Common myeloid progenitor, CD34-positive (primary cell): ENCODE results near the gene FAM168B.

Source experiments
- CTCF ChIA-PET: fragments of 350-600 bp; sonication (Branson Sonifier 250); formaldehyde crosslinking; loops from one replicate; lab custom pipeline; 2021; ENCODE audit warnings: antibody characterized with exemption; lab: Charles Lee
- POLR2A ChIA-PET: fragments of 350-600 bp; sonication (Branson Sonifier 250); formaldehyde crosslinking; loops from one replicate; lab custom pipeline; 2021; ENCODE audit warnings: antibody characterized with exemption; lab: Charles Lee
- DNase-seq, 3 donors: peaks; one replicate each; pipeline versions ENCODE4 v3.0.0 to v3.0.0-alpha.2; 2013
- H3K27ac ChIP-seq, 2 experiments: 1 replicate in 1 of 2; 2 replicates in 1 of 2; pipeline ENCODE4 v1.7.0; 2013; ENCODE audit warnings: inconsistent platforms in 2 of 2, low read length in 2 of 2, mild to moderate bottlenecking in 2 of 2, low read depth in 1 of 2, moderate library complexity in 1 of 2; ENCODE audit not compliant: severe bottlenecking in 2 of 2, insufficient read depth in 1 of 2, poor library complexity in 1 of 2
- H3K27me3 ChIP-seq, 5 experiments: replicated peaks in 2 of 5; 1 replicate in 3 of 5; 2 replicates in 2 of 5; pipeline versions ENCODE4 v1.6.1 to v1.7.0; 2013; ENCODE audit warnings: low read length in 4 of 5, mild to moderate bottlenecking in 2 of 5, moderate library complexity in 2 of 5, inconsistent platforms in 1 of 5; ENCODE audit not compliant: insufficient read depth in 5 of 5, control insufficient read depth in 4 of 5
- H3K36me3 ChIP-seq, 4 experiments: 1 replicate in 2 of 4; 2 replicates in 2 of 4; pipeline versions ENCODE4 v1.6.1 to v1.7.0; 2013; ENCODE audit warnings: low read length in 3 of 4, control low read depth in 1 of 4, mild to moderate bottlenecking in 1 of 4; ENCODE audit not compliant: control insufficient read depth in 4 of 4, insufficient read depth in 4 of 4
- H3K4me1 ChIP-seq, 4 experiments: 1 replicate in 3 of 4; 2 replicates in 1 of 4; pipeline versions ENCODE4 v1.6.1 to v1.7.1; 2013; ENCODE audit warnings: low read length in 3 of 4, mild to moderate bottlenecking in 3 of 4, control low read depth in 1 of 4, inconsistent platforms in 1 of 4, moderate library complexity in 1 of 4; ENCODE audit not compliant: control insufficient read depth in 4 of 4, insufficient read depth in 4 of 4; ENCODE audit errors: control extremely low read depth in 1 of 4
- H3K4me3 ChIP-seq, 7 experiments: 1 replicate in 4 of 7; 2 replicates in 3 of 7; pipeline versions ENCODE4 v1.5.1 to v1.7.0; 2013; ENCODE audit warnings: mild to moderate bottlenecking in 7 of 7, low read length in 6 of 7, moderate library complexity in 6 of 7, inconsistent platforms in 2 of 7, low read depth in 2 of 7, control low read depth in 1 of 7; ENCODE audit not compliant: insufficient read depth in 4 of 7, control insufficient read depth in 1 of 7; ENCODE audit errors: extremely low read depth in 1 of 7
- H3K9me3 ChIP-seq, 5 experiments: 1 replicate in 4 of 5; 2 replicates in 1 of 5; pipeline versions ENCODE4 v1.6.1 to v1.7.1; 2013; ENCODE audit warnings: low read length in 4 of 5, mild to moderate bottlenecking in 2 of 5, inconsistent platforms in 1 of 5, low read depth in 1 of 5, moderate library complexity in 1 of 5; ENCODE audit not compliant: control insufficient read depth in 4 of 5, insufficient read depth in 2 of 5; ENCODE audit errors: control extremely low read depth in 1 of 5
- WGBS: methylation state at CpG from one replicate; pipeline ENCODE4 v1.1.5; 2013; ENCODE audit not compliant: insufficient coverage; 5-methylcytosine and 5-hydroxymethylcytosine counted together

FAM168B gene

GRCh38 chr2:131022731-131023130 is 70.5 kb downstream of the FAM168B start:
- Histone ChIP-seq H3K4me1 (no peaks in the 10 kb centered on the region), H3K36me3 (no peaks in the 10 kb centered on the region), H3K27me3 (peaks cover 0 to 8% (median 3%) of the 10 kb centered on the region in 5 experiments), H3K9me3 (peaks cover 0 to 2% (median 1%) of the 10 kb centered on the region in 5 experiments), H3K4me3 (no peak overlapping the region), H3K27ac (no peak overlapping the region)
- POLR2A ChIA-PET = no interaction called here
- no peak for DNase-seq
- CTCF ChIA-PET = no interaction called here
- no CpG with 5 or more reads among the region's 1 CpG for WGBS

- DNase-seq = no peak
- CTCF ChIA-PET = no interaction called here
Observed at GRCh38 chr2:131016826-131017741, 76.2 kb downstream of the FAM168B start.

GRCh38 chr2:131015764-131016163 is 77.5 kb downstream of the FAM168B start:
- Histone ChIP-seq H3K36me3 (no peaks in the 10 kb centered on the region), H3K4me1 (no peaks in the 10 kb centered on the region), H3K9me3 (peaks cover 0 to 3% (median 0%) of the 10 kb centered on the region in 5 experiments), H3K4me3 (no peak overlapping the region), H3K27me3 (peaks cover 0 to 38% (median 5%) of the 10 kb centered on the region in 5 experiments), H3K27ac (no peak overlapping the region)
- no peak for DNase-seq
- WGBS = 98% methylated on average over 11 of the region's 11 CpGs
- CTCF ChIA-PET = no interaction called here
- POLR2A ChIA-PET = no interaction called here

More at GRCh38 chr2:131016826-131017741, 76.2 kb downstream of the FAM168B start:
- POLR2A ChIA-PET = interaction anchor here (0.5 kb wide), 1 partner anchor 56 kb away, joined by 4 read pairs; no protein-coding TSS in a partner anchor
- Histone ChIP-seq H3K27ac (no peak overlapping the region), H3K36me3 (no peaks in the 10 kb centered on the region), H3K9me3 (no peaks in the 10 kb centered on the region), H3K27me3 (peaks cover 0 to 27% (median 5%) of the 10 kb centered on the region in 5 experiments), H3K4me1 (no peaks in the 10 kb centered on the region), H3K4me3 (no peak overlapping the region)
- 97% methylated on average over 3 of the region's 8 CpGs for WGBS

GRCh38 chr2:131014141-131014540 is 79.1 kb downstream of the FAM168B start:
- ChIA-PET POLR2A (no interaction called here), CTCF (no interaction called here)
- no peaks in the 10 kb centered on the region for H3K36me3 ChIP-seq
- DNase-seq = no peak
- no peaks in the 10 kb centered on the region for H3K4me1 ChIP-seq
- H3K4me3 ChIP-seq = no peak overlapping the region
- no peak overlapping the region for H3K27ac ChIP-seq
- peaks cover 0 to 7% (median 0%) of the 10 kb centered on the region in 5 experiments for H3K9me3 ChIP-seq
- peaks cover 0 to 42% (median 9%) of the 10 kb centered on the region in 5 experiments for H3K27me3 ChIP-seq

GRCh38 chr2:131011486-131011885 is 81.8 kb downstream of the FAM168B start:
- 50% methylated on average over 6 of the region's 7 CpGs for WGBS
- ChIA-PET CTCF (no interaction called here), POLR2A (no interaction called here)

GRCh38 chr2:131010566-131010965 is 82.7 kb downstream of the FAM168B start:
- peaks cover 3 to 23% (median 7%) of the 10 kb centered on the region in 5 experiments for H3K27me3 ChIP-seq
- H3K27ac ChIP-seq = no peak overlapping the region
- ChIA-PET POLR2A (no interaction called here), CTCF (no interaction called here)
- H3K36me3 ChIP-seq = no peaks in the 10 kb centered on the region
- DNase-seq = no peak
- no peak overlapping the region for H3K4me3 ChIP-seq
- 46% methylated on average over 4 of the region's 4 CpGs for WGBS
- no peaks in the 10 kb centered on the region for H3K4me1 ChIP-seq
- peaks cover 0 to 7% (median 0%) of the 10 kb centered on the region in 5 experiments for H3K9me3 ChIP-seq

More at GRCh38 chr2:131011486-131011885, 81.8 kb downstream of the FAM168B start:
- Histone ChIP-seq H3K4me3 (no peak overlapping the region), H3K4me1 (no peaks in the 10 kb centered on the region), H3K27ac (no peak overlapping the region), H3K27me3 (peaks cover 3 to 30% (median 7%) of the 10 kb centered on the region in 5 experiments), H3K36me3 (no peaks in the 10 kb centered on the region), H3K9me3 (peaks cover 0 to 7% (median 0%) of the 10 kb centered on the region in 5 experiments)
- no peak for DNase-seq
